HEK293 (cell line): ENCODE data around the gene DNAH9.

Experiments used
- CTCF ChIA-PET: fragments of 350-600 bp; formaldehyde crosslinking; extraction: SDS; loops from one replicate; lab custom pipeline; 2021; ENCODE audit warnings: antibody characterized with exemption; lab: Yijun Ruan, JAX
- POLR2A ChIA-PET: fragments of 300-600 bp; formaldehyde crosslinking; extraction: SDS; loops from one replicate; lab custom pipeline; 2020; ENCODE audit warnings: antibody characterized with exemption, inconsistent platforms; lab: Yijun Ruan, JAX
- H3K27ac ChIP-seq: fragments of 200-500 bp; sonication (Bioruptor generic); 2 replicates; pipeline ENCODE4 v1.5.1; 2014; ENCODE audit warnings: low read depth, low read length, control low read depth, inconsistent platforms; ENCODE audit errors: extremely low read depth
- H3K36me3 ChIP-seq, 2 experiments: fragments of 200-500 bp in 1 of 2; sonication (Bioruptor generic) in 1 of 2; 1 replicate in 1 of 2; 2 replicates in 1 of 2; pipeline ENCODE4 v1.5.1; 2014 to 2017; ENCODE audit warnings: inconsistent platforms in 2 of 2, low read length in 2 of 2; ENCODE audit not compliant: control insufficient read depth in 2 of 2, insufficient read depth in 1 of 2
- H3K4me1 ChIP-seq: fragments of 200-500 bp; sonication (Bioruptor generic); 2 replicates; pipeline ENCODE4 v1.5.1; 2014; ENCODE audit warnings: mild to moderate bottlenecking, low read length, inconsistent platforms; ENCODE audit not compliant: control insufficient read depth, insufficient read depth
- H3K4me3 ChIP-seq: 2 replicates; pipeline ENCODE4 v1.5.1; 2011; ENCODE audit warnings: low read depth, mild to moderate bottlenecking, control low read depth, low read length, moderate library complexity
- H3K9me3 ChIP-seq: fragments of 200-500 bp; sonication (Bioruptor generic); 2 replicates; pipeline ENCODE4 v1.5.1; 2014; ENCODE audit warnings: low read depth, low read length, inconsistent platforms; ENCODE audit not compliant: control insufficient read depth, insufficient read depth
- OVOL3 ChIP-seq: fragments of 450-650 bp; formaldehyde crosslinking; IDR thresholded peaks from 2 replicates; pipeline ENCODE4 v1.5.1; 2016; ENCODE audit warnings: missing biosample characterization, missing genetic modification characterization
- PRDM1 ChIP-seq: fragments of 450-650 bp; formaldehyde crosslinking; IDR thresholded peaks from 2 replicates; pipeline ENCODE4; 2016; ENCODE audit warnings: missing biosample characterization, missing genetic modification characterization
- SP2 ChIP-seq: fragments of 450-650 bp; formaldehyde crosslinking; IDR thresholded peaks from 2 replicates; pipeline ENCODE4 v1.5.1; 2016; ENCODE audit warnings: missing biosample characterization, missing genetic modification characterization
- TCF7L2 ChIP-seq: IDR thresholded peaks from 2 replicates; pipeline ENCODE4 v1.6.1; 2011; ENCODE audit warnings: low read depth, mild to moderate bottlenecking, inconsistent platforms, low read length, moderate library complexity, borderline replicate concordance
- ZBTB21 ChIP-seq: fragments of 450-650 bp; formaldehyde crosslinking; IDR thresholded peaks from 2 replicates; pipeline ENCODE4 v1.5.1; 2017; ENCODE audit warnings: missing biosample characterization, missing genetic modification characterization
- ZFP3 ChIP-seq: fragments of 450-650 bp; formaldehyde crosslinking; IDR thresholded peaks from 2 replicates; pipeline ENCODE4 v1.5.1; 2016; ENCODE audit warnings: low read depth, missing biosample characterization, missing genetic modification characterization
- ZNF132 ChIP-seq: fragments of 450-650 bp; formaldehyde crosslinking; IDR thresholded peaks from 2 replicates; pipeline ENCODE4 v1.5.1; 2017; ENCODE audit warnings: missing biosample characterization, missing genetic modification characterization, borderline replicate concordance
- ZNF133 ChIP-seq: fragments of 450-650 bp; formaldehyde crosslinking; IDR thresholded peaks from 2 replicates; pipeline ENCODE4 v1.5.1; 2016; ENCODE audit warnings: missing biosample characterization, missing genetic modification characterization
- ZNF146 ChIP-seq: fragments of 450-650 bp; formaldehyde crosslinking; IDR thresholded peaks from 2 replicates; pipeline ENCODE4 v1.5.1; 2016; ENCODE audit warnings: missing biosample characterization, missing genetic modification characterization
- ZNF391 ChIP-seq: fragments of 450-650 bp; formaldehyde crosslinking; IDR thresholded peaks from 2 replicates; pipeline ENCODE4 v1.5.1; 2016; ENCODE audit warnings: low read depth, missing biosample characterization, missing genetic modification characterization, borderline replicate concordance
- ZNF433 ChIP-seq: fragments of 450-650 bp; formaldehyde crosslinking; IDR thresholded peaks from 2 replicates; pipeline ENCODE4 v1.5.1; 2016; ENCODE audit warnings: missing biosample characterization, missing genetic modification characterization, low read depth
- ZNF530 ChIP-seq: fragments of 450-650 bp; formaldehyde crosslinking; IDR thresholded peaks from 2 replicates; pipeline ENCODE4 v1.5.1; 2016; ENCODE audit warnings: low read depth, missing biosample characterization, missing genetic modification characterization
- ZNF544 ChIP-seq: fragments of 450-650 bp; formaldehyde crosslinking; IDR thresholded peaks from 2 replicates; pipeline ENCODE4 v1.5.0; 2017; ENCODE audit warnings: missing biosample characterization, missing genetic modification characterization
- ZNF596 ChIP-seq: fragments of 450-650 bp; IDR thresholded peaks from 2 replicates; pipeline ENCODE4 v1.5.0; 2018; ENCODE audit warnings: missing biosample characterization, mild to moderate bottlenecking, missing genetic modification characterization, moderate library complexity
- ZNF629 ChIP-seq: fragments of 450-650 bp; formaldehyde crosslinking; IDR thresholded peaks from 2 replicates; pipeline ENCODE4 v1.5.1; 2017; ENCODE audit warnings: missing biosample characterization, missing genetic modification characterization
- ZNF792 ChIP-seq: fragments of 450-650 bp; formaldehyde crosslinking; IDR thresholded peaks from 2 replicates; pipeline ENCODE4 v1.5.1; 2016; ENCODE audit warnings: missing biosample characterization, missing genetic modification characterization
- TF ChIP-seq, protein P1 (sequence below): fragments of 450-650 bp; formaldehyde crosslinking; IDR thresholded peaks from 2 replicates; pipeline ENCODE4 v1.5.1; 2016; ENCODE audit warnings: missing biosample characterization, missing genetic modification characterization
- TF ChIP-seq, protein P2 (sequence below): fragments of 450-650 bp; formaldehyde crosslinking; IDR thresholded peaks from 2 replicates; pipeline ENCODE4 v1.5.1; 2017; ENCODE audit warnings: missing biosample characterization, missing genetic modification characterization
- TF ChIP-seq, protein P3 (sequence below): fragments of 450-650 bp; formaldehyde crosslinking; conservative IDR thresholded peaks from 2 replicates; pipeline ENCODE4 v1.5.1; 2016; ENCODE audit warnings: low read depth, missing biosample characterization, missing genetic modification characterization

DNAH9 gene

DNA sequence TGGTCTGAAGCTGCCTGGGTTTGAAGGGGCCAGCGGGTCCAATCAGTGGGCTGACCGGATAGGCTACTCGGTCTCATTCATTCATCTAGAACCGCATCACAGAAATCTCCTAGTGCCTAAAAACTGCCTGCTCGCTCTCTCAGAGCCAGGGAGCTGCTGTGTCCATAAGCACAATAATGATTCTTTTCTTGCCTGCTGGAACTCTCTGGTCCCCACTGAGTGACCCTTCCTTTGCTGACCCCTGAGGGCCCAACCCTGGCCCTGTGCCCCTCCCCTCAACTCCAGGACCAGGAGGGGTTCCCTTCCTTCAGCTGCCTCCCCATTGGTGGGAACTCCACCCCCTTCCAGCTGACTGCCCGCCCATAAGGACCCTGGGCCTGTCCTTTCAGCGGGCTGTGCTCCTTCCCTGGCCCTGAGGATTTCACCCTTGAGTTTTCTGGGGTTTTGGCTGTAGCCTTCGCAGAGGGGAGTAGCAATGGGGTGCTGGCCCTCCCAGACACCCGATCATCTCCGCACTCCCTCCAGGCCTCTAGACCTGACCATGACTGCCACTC, 39.5 kb upstream of the DNAH9 start (continued):
- TF ChIP-seq, protein P1, sequence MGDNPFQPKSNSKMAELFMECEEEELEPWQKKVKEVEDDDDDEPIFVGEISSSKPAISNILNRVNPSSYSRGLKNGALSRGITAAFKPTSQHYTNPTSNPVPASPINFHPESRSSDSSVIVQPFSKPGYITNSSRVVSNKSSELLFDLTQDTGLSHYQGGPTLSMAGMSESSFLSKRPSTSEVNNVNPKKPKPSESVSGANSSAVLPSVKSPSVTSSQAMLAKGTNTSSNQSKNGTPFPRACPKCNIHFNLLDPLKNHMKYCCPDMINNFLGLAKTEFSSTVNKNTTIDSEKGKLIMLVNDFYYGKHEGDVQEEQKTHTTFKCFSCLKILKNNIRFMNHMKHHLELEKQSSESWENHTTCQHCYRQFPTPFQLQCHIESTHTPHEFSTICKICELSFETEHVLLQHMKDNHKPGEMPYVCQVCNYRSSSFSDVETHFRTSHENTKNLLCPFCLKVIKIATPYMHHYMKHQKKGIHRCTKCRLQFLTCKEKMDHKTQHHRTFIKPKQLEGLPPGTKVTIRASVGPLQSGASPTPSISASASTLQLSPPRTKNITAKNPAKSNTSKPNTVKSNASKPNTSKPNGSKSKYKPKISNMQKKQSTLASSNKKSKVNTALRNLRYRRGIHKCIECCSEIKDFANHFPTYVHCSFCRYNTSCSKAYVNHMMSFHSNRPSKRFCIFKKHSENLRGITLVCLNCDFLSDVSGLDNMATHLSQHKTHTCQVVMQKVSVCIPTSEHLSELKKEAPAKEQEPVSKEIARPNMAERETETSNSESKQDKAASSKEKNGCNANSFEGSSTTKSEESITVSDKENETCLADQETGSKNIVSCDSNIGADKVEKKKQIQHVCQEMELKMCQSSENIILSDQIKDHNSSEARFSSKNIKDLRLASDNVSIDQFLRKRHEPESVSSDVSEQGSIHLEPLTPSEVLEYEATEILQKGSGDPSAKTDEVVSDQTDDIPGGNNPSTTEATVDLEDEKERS: no peak

DNA sequence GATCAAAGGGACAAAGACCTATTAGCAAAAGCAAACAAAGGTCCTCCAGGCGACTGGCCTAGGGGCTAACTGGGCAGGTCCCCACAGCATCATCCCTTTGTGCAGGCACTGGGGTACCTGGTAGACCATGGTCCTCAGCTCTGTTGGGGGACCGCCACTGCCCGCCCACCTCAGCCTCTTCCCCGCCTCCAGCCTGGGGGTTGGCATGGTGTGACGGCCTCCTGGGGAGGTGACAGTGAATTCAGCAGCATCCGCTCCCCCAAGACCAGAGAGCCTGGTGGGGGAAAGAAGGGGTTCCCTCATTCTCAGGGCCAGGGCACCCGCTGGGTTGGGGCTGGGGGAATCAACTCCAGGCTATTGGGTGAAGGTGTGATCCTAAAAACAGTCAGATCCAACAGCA, 38.7 kb upstream of the DNAH9 start:
- no peaks in the 10 kb centered on the region for H3K36me3 ChIP-seq
- H3K4me1 ChIP-seq: no peaks in the 10 kb centered on the region
- no peak for TF ChIP-seq ZNF133 (tag by site-specific recombination)
- no peak for TF ChIP-seq ZNF544
- no peak for TF ChIP-seq ZFP3 (tag by site-specific recombination)
- TF ChIP-seq ZNF391 (tag by site-specific recombination): no peak
- no peak for TF ChIP-seq ZNF132 (tag by site-specific recombination)
- no peak overlapping the region for H3K4me3 ChIP-seq
- H3K9me3 ChIP-seq: no peaks in the 10 kb centered on the region
- ChIA-PET CTCF (no interaction called here), POLR2A (no interaction called here)
- no peak overlapping the region for H3K27ac ChIP-seq

DNA sequence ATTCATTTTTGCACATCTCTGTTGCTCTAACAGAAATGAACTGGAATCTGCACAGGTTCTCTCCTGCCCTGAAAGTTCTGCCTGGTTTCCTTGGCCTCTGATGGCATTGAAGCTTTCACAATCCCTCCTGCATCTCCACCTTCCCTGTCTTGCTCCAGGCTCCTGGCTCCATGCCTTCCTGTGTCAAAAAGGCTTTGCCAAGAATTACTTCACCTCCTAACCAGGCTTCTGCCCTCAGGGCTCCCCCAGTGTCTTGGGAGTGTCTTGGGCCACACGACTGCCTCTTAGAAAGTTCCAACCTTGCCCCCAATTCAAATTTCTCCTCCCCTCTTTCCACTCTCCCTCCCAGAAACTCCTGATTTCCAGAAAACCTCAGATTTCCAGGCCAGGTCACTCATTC, 37.0 kb upstream of the DNAH9 start:
- ChIA-PET CTCF (no interaction called here), POLR2A (no interaction called here)
- Histone ChIP-seq H3K27ac (no peak overlapping the region), H3K4me3 (no peak overlapping the region), H3K9me3 (no peaks in the 10 kb centered on the region), H3K36me3 (no peaks in the 10 kb centered on the region), H3K4me1 (no peaks in the 10 kb centered on the region)
- TF ChIP-seq OVOL3 (tag by site-specific recombination) (no peak), ZNF391 (tag by site-specific recombination) (no peak), SP2 (no peak), ZNF596 (tag by site-specific recombination) (no peak), ZNF433 (no peak), ZNF629 (tag by site-specific recombination) (no peak), ZNF792 (tag by site-specific recombination) (no peak), ZNF146 (tag by site-specific recombination) (no peak), ZNF530 (tag by site-specific recombination) (no peak), PRDM1 (no peak), ZBTB21 (tag by site-specific recombination) (no peak), TCF7L2 (no peak)
- TF ChIP-seq, protein P2, sequence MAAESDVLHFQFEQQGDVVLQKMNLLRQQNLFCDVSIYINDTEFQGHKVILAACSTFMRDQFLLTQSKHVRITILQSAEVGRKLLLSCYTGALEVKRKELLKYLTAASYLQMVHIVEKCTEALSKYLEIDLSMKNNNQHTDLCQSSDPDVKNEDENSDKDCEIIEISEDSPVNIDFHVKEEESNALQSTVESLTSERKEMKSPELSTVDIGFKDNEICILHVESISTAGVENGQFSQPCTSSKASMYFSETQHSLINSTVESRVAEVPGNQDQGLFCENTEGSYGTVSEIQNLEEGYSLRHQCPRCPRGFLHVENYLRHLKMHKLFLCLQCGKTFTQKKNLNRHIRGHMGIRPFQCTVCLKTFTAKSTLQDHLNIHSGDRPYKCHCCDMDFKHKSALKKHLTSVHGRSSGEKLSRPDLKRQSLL (tag by site-specific recombination): no peak
- TF ChIP-seq, protein P3, sequence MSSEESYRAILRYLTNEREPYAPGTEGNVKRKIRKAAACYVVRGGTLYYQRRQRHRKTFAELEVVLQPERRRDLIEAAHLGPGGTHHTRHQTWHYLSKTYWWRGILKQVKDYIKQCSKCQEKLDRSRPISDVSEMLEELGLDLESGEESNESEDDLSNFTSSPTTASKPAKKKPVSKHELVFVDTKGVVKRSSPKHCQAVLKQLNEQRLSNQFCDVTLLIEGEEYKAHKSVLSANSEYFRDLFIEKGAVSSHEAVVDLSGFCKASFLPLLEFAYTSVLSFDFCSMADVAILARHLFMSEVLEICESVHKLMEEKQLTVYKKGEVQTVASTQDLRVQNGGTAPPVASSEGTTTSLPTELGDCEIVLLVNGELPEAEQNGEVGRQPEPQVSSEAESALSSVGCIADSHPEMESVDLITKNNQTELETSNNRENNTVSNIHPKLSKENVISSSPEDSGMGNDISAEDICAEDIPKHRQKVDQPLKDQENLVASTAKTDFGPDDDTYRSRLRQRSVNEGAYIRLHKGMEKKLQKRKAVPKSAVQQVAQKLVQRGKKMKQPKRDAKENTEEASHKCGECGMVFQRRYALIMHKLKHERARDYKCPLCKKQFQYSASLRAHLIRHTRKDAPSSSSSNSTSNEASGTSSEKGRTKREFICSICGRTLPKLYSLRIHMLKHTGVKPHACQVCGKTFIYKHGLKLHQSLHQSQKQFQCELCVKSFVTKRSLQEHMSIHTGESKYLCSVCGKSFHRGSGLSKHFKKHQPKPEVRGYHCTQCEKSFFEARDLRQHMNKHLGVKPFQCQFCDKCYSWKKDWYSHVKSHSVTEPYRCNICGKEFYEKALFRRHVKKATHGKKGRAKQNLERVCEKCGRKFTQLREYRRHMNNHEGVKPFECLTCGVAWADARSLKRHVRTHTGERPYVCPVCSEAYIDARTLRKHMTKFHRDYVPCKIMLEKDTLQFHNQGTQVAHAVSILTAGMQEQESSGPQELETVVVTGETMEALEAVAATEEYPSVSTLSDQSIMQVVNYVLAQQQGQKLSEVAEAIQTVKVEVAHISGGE (tag by site-specific recombination): no peak
